ENCODE results near the gene SOCS7.

The SOCS7 gene, protein sequence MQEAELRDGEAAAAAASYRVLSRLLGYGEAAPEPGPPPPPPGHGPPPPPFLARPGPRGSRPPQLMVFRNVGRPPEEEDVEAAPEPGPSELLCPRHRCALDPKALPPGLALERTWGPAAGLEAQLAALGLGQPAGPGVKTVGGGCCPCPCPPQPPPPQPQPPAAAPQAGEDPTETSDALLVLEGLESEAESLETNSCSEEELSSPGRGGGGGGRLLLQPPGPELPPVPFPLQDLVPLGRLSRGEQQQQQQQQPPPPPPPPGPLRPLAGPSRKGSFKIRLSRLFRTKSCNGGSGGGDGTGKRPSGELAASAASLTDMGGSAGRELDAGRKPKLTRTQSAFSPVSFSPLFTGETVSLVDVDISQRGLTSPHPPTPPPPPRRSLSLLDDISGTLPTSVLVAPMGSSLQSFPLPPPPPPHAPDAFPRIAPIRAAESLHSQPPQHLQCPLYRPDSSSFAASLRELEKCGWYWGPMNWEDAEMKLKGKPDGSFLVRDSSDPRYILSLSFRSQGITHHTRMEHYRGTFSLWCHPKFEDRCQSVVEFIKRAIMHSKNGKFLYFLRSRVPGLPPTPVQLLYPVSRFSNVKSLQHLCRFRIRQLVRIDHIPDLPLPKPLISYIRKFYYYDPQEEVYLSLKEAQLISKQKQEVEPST

DNA sequence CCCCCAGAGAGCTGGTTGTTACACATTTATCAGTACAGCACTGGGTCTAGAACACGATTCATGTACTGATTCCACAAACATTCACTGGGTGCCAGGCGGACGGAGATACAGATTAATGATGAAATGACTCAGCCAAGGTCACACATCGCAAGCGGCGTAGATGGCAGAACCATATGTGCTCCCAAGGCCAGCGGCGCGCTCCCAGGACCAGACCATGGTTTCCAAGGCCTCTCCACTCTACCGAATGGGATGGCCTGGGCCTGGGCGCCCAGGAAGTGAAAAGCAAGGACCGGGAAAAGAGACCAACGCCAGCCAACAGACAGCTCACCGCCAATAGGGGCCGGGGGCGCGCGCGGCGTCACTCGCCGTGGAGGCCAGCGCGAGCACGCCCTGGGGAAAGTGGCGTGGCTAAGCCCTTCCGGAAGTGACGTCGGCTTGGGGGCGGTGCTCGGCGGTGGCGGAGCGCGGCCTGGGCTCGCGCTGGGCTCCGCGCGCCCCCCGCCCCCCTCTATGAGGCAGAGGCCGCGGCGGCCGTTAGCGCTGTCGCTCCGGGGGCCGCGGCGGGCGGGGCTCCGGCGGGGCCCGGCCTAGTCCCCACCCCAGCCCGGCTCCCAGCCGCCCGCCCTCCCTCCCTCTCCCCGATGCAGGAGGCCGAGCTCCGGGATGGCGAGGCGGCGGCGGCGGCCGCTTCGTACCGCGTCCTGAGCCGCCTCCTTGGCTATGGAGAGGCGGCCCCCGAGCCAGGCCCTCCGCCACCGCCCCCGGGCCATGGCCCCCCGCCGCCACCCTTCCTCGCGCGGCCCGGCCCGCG, at the start of gene SOCS7:
SOCS7 (plus strand) TSS at position 433 of the 811 bp plus-strand sequence; CDS start at position 642, 209 bp downstream.
- peak; percentile 78 for DNase-seq (ENCODE audit: low spot score)

DNA sequence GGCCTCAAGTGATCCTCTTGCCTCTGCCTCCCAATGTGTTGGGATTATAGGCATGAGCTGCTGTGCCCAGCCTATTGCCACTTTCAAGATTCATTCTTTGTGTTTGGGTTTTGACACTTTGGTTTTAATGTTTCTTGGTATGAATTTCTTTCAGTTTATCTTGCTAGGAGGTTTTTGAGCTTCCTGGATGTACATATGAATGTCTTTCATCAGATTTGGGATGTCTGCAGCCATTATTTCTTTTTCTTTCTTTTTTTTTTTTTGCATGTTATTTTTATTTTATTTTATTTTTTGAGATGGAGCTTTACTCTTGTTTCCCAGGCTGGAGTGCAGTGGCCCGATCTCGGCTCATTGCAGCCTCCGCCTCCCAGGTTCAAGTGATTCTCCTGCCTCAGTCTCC, 36.1 kb upstream of the SOCS7 start:
- no peak for DNase-seq (ENCODE audit: low spot score)

DNA sequence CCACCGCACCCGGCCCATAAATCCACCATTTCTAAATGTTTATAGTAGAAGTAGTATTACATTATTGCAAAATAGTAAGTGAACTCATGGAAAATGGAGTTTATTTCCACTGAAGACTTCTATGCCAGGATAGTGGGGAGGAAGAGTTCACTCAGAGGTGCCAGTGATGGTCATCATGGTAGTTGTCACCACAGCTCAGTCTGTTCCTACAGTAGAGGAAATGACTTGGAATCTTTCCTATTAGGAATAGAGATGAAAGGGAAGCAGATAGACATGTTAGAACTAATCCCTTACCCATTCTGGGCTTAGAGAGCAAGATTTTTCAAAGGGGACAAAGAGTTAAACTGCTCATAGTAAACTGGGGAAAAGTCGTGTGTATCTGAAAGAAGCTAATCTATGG, 34.6 kb upstream of the SOCS7 start:
- no peak for DNase-seq (ENCODE audit: low spot score)

DNA sequence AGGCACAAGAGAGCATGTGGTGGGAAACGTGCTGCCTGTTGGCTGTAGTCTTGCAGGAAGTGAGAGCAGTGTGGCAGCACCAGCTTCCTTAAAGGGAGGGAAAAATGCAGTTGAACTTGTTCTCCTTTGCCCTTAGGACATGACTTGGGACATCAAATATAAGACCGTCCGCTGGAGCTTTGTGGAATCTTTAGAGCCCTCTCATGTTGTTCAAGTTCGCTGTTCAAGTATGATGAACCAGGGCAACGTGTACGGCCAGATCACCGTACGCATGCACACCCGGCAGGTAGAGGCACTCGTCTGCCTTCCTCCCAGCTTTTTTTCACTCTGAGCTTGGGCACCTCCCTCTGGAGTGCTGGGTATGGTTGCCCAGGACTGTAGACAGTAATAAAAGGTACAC, 31.2 kb upstream of the SOCS7 start:
- DNase-seq (ENCODE audit: low spot score) = no peak

DNA sequence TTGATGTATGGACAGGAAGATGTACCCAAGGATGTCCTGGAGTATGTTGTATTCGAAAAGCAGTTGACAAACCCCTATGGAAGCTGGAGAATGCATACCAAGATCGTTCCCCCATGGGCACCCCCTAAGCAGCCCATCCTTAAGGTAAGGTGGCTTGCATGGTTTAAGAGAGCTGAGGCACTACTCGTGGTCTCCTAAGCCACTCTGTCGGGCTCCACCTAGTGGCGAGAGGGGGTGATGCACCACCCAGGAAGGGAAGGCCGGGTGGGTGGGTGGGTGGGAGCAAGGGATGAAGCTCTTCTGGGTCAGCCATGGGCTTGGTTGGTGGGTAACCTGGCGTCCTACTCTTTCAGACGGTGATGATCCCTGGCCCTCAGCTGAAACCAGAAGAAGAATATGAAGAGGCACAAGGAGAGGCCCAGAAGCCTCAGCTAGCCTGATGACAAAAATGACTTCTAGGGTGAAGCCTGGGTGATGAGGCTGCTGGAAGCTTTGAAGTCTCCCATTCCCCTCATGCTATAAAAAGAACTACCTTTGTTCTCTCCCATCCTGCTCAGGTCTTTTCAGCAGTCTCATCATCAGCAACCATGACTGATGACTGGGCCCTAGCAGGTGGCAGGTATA, 29.4 kb upstream of the SOCS7 start:
- peak; percentile 62 for DNase-seq (ENCODE audit: low spot score)

DNA sequence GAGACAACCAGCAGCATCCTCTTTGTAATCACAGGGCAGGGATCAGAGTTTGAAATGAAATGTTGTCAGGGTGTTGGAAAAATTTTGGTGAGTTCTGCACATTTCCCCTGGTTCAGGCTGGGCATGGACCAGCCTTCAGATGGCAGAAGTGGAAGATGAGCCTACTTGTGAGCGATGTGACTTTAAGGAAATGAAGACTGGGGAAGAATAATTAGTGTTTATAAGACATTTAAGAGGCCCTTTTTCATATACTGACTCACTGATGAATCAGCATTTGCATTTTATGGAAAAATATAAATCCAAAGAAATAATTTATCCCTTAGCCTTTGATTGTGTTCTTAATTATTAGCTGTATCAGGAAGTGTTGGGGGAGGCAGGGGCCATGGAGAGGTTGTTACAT, 28.7 kb upstream of the SOCS7 start:
- DNase-seq (ENCODE audit: low spot score) = no peak

DNA sequence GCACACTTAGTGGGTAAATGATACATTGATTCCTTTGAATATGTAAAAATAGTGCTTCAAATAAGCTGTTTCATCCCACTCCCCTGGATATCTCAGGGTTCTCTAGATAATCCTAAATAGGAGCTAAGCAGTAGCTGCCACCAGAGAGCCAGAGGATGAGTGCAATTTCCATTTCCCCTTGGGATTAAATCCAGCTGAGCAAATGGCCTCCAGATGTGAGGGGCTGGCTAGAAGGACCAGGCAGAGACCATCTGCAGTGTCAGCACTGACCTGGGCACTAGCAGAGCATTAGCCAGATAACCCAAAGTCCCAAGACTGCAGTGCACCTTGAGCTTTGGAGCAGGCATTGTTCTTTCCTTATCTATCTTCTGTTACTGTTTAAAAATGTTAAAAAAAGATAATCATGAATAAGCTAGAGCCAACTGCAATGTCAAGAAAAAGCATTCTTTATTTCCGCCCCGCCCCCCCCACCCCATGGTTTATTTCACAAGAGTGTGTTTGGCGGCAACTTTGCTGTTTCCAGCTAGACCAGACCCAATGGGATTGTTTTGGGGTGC, 27.4 kb upstream of the SOCS7 start:
- DNase-seq (ENCODE audit: low spot score) = no peak

DNA sequence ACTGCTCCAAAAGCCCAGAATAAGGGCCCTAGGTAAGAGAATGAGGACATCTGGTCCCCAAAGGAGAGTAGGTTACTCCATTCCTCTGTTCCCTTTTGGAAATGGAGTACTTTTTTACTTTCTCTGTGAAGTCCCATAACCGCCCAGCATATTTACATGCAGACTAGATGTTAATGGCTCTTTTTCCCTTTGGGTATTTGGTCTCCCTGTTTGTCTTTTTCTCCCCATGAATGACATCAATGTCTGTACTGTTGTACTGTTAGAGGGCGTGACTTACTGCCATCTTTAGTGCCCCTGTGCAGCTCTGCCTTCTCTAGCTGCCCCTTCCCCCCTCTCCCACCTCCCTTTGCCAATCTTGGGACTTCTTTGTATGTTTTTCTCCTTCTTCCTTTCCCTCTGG, 26.9 kb upstream of the SOCS7 start:
- no peak for DNase-seq (ENCODE audit: low spot score)

DNA sequence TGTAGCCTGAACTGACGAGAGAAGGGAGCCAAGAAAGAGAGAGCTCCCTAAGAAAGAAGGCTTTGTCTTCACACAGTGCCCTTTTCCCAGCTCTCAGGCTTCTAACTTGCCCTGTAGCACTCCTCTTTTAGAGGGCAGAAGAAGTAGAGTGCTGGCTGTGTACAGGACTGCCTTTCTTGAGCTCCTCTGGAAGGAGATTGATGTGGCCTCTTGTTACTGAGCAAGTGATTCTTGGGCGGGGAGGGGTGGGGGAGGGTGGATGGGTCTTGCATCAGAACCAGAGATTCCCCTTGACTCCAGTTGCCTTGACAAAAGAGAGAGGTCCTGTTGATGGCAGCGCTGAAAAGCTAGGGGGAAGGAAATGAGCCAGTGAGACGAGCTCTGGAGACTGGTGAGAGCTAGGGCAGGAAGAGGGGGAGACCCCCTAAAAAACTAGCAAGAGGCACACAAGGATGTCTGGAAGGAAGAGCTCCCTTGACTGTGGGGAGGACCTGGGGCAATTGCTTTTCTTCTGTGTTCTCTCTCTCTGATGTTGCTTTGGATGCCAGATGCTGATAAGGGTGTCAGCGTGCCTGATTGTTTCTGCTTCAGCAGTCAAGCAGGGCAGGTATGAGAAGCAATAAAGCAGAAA, 26.3 kb upstream of the SOCS7 start:
- DNase-seq (ENCODE audit: low spot score) = peak; percentile 82

DNA sequence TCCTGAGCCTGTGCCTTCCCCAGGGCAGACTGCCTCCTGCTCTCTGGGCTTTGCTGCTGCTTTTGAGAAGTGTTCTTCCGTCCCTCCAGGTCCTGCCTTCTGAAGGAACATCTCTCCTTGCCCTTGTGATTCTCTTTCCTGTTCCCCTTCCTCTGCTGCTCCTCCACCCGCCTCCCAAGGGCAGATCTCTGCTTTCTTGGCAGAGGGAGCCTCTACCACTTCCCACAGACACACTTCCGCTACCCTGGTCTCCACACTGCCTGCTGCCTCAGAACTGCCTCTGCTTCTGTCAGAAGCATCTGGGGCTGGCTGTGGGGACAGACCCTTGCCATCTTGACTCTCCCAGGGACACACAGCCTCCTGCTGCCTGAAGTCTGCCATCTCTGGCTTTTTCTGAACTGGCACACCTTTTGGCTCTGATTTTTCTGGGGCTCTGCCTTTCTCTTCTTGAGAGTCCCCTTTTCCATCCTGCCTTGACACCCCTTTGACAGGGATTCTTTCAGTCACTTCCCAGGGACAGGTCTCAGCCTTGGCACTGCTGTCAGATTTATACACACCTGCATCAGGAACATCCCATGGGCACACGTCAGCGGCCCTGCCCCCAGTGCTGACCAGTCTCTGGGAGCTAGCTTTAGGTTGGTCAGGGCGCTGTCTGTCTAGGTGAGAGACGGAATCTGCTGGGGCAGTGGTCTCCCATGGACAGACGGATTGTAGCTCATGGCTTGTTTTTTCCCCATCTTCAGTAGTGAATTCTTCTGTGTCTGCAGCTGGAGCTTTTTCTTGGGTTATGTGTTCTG, 24.4 kb upstream of the SOCS7 start:
- DNase-seq (ENCODE audit: low spot score) = no peak

DNA sequence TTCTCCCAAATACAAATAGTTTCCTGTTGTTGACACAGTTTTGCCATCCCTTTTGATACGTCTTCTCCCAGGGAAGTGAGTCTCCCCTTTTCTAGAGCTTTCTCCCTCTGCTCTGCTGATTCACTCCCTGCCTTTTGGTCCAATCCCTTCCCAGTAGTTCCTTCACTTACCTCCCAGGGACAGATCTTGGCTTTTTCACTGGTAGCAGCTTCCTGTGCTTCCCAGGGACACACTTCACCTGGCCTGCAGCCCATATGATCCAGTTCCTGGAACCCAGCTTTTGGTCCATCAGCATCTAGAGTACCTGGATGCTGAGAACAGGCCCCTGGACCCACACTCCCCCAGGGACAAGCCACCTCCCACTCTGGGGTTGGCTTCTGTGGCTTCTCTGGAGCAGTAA, 23.7 kb upstream of the SOCS7 start:
- no peak for DNase-seq (ENCODE audit: low spot score)

DNA sequence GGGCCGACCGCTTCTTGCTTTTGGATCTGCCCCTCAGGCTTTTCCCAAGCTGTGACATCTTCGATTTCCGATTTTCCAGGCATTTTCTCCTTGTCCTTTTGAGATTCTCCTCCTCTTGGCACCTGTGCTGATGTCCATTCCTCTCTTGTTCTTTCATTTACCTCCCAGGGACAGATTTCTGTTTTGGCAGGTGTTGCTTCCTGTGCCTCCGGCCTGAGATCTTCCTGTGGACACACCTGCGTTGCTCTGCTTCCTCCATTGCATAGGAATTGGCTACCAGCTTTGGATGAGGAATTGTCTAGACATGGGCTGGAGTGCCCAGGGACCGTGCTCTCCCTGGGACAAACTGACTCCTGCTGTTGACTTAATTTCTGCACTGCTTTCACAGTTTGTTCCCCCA, 23.0 kb upstream of the SOCS7 start:
- no peak for DNase-seq (ENCODE audit: low spot score)

DNA sequence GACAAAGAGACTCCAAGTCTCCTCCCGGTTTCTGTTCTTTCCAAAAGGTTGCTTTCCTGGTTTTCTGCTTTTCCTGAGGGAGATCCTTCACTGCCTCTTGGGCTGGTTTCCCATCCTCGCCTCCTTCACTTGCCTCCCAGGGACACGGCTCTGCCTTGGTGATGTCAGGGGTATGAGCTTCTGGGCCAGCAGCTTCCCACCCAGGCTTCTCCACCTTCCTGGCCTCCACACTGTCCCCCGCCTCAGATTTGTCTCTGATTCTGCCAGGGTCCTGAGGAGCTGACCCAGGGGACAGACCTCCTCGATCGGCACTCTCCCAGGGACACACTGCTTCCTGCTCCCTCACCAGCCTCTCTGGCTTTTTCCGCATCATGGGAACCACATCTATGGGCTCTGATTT, 22.4 kb upstream of the SOCS7 start:
- DNase-seq (ENCODE audit: low spot score) = no peak

DNA sequence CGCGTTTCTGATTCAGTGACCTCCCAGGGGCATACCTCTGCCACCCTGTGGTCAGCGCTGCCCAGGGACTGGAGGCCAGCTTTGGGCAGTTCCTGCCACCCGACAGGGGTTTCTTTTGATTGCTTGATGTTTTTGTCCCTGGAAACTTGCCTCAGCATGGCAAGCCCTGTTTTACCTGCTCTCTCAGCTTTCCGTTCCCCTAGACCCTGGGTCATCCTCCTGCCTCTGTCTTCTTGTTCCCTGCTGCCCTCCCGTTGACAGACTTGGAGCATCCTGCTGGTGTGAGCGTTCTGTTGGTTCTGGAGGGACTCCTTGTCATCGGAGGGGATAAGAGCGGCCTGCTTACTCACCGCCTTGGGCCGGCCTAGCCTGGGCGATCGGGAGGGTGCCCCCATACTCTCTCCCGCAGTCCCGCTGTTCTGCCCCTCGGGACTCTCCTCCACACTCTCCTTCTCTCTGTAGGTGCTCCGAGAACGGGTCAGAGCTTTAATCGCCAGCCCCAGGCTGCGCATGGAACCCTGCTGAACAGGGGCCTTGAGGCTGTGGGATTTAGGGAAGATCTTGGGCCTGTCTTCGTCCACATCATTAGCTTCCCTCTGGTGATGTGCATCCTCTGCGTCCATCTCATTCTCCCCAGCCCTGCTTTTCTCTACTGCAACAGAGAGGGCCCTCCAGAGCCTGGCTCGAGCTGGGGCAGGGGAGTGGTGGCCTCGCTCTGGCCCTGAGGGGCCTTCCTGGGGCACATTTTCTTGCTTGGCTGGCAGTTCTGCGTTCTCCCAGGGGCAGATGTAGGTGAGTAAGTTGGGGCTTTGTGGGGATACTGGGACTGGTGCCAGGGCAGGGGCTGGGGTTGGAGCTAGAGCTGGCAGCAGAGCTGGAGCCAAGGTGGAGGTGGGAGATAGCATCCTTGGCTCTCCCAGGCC, 21.6 kb upstream of the SOCS7 start:
- DNase-seq (ENCODE audit: low spot score) = no peak

DNA sequence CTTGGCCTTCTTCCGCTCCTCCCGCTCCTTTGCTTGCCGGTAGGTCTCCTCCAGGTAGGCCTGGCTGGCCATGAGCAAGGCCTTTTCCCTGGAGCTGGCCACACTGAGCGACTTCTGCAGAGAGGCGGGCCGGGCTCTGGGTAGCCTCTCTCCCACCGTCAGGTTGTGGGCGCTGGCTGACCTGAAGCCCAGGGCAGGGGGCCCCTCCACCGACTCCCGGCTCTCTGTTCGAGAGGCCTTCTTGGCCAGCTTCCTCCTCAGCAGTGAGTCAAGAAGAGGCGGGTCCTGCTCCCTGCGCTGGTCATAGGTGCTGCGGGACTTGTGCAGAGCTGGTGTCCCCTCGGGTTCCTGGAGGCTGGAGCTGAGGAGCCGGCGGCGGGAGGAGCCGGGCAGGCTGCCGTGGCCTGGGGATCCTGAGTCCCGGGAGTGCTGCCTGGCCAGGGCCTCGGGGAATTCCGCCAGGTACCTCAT, 20.7 kb upstream of the SOCS7 start:
- DNase-seq (ENCODE audit: low spot score) = no peak

DNA sequence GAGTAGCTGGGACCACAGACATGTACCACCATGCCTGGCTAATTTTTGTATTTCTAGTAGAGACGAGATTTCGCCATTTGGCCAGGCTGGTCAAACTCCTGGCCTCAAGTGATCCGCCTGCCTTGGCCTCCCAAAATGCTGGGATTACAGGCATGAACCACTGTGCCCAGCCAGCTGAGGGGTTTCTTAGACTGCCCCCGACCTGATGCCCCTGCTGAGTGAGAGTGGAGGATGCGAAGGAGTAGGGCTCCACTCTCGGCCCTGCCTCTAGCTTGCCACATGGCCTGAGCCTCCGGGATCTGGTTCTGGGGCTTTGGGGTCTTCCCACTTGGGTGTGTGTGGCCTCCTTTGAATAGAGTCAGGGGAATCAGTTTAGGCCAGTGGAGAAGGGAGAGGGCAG, 18.9 kb upstream of the SOCS7 start:
- no peak for DNase-seq (ENCODE audit: low spot score)

DNA sequence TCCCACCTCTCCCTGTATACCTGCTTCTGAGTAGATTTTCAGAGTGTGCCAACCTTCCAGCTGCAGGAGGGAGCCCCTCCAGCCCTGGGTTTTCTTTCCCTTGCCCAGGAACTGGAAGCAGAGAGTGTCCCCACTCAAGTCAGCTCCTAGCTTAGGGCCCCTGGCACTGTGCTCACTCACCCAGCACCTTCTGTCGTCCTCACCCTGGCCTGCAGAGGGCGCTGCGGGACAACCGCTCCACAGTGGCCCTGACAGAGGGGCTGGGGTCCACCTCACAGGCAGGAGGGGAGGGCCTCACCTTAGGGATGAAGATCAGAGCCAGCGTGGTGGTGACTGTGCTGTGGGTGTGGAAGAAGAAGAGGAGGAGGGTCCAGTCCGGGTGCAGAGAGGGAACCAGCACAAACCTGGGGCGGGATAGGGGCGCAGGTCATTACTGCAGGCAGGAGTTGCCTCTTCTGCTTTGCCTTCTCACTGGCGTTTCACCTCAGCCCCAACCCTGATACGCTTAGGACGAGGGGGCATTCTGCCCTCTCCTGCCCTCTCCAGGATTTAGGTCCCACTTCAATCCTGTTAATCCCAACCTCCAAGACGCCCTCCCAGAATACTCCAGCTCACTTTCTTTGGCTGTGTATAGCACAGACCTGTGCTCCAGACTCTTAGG, 17.9 kb upstream of the SOCS7 start:
- DNase-seq (ENCODE audit: low spot score) = no peak

DNA sequence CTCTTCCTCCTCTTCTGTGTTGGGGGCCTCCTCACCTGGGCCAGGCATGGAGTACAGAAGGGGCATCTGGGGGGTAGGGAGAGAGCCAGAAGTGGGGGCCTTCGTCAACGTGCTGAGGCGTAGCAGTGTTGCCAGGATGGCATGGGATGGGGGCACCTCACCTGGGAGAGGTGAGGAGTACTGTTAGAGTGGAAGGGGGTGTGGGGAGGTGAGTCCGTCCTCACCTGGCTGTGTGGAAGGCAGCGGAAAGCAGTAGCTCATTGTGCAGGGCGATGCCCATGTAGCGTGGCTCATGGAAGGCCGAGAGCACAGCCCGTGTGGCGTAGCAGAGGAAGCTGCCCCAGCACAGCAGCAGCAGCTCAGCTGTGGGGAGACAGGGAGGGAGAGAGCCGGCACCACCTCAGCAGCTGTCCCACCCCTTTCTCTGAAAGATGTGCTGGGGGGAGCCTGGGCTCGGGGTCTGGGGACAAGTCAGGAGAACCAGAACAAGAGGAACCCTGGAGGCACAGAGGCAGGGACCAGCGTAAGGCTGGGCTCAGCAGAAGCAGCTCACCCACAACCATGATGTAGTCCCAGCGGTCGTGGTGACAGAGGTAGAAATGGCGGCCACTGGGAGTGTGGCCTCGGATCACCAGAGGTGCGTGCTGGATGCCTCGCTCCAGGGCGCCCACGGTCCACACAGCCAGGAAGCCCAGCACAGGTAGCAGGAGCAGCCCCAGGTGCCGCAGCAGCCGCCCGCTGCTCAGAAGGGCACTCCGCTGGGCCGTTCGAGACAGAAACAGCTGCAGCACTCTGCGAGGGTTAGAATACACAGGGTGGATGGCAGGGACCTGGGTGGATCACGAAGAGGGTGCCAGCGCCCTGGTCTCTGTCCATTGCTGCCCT, 16.9 kb upstream of the SOCS7 start:
- no peak for DNase-seq (ENCODE audit: low spot score)
